Stimulated activated CD8-positive, alpha-beta memory T cell treated with anti-CD3 and anti-CD28 coated beads, Interleukin-15, amount 100 ng/mL, for 48 hours (primary cell): ENCODE data around the gene VAV3.
A peak's percentile ranks its signal among the peaks of the same experiment; 100 is the strongest.

ENCODE experiments used
- DNase-seq, 2 donors: peaks; one replicate each; pipeline ENCODE4 v3.0.0-alpha.2; 2020; ENCODE audit warnings: low read depth in 2 of 2

The VAV3 gene

DNA sequence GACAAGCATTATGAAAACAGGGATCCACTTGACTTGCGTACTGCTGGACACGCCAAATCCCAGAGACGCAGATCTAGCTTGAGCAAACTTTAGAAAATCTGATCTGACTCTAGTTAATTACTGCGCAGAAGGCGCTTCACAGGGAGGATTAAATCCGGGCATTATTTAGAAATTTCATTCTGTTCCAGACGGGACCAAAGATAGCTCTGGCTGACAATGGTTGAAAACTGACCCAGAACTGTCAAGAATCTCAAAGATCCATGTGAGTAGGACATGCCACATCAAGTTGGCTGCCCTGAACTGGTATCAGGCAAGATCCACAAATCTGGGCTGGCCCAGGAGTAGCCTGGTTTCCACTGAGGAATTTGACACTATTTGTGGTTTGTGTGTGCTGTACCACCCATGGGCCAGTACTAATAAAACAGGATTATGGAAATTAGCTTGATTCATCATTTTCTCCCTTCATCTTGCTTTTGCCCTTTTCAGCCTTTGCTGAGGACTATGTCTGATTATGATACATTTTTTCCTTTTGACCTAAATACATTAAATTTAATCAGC lies 171.0 kb downstream of the VAV3 start:
- no peak for DNase-seq

DNA sequence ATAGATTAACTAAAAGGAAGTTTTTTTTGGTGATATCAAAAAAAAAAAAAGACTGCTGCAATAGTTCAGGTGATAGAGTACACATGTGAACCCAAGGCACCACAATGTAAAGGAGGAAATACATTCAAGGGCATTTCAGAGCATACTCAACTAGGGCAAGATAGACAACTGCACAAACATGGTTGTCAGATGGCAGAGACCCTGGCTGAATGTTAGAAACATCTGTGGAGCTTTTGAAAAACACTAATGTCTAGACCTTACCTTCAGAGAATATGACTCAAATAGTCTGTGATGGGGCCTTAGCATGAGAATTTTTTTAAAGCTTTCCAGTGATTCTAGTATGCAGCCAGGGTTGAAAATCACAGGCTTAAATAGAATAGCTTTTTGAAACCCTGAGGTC lies 173.6 kb downstream of the VAV3 start:
- no peak for DNase-seq

DNA sequence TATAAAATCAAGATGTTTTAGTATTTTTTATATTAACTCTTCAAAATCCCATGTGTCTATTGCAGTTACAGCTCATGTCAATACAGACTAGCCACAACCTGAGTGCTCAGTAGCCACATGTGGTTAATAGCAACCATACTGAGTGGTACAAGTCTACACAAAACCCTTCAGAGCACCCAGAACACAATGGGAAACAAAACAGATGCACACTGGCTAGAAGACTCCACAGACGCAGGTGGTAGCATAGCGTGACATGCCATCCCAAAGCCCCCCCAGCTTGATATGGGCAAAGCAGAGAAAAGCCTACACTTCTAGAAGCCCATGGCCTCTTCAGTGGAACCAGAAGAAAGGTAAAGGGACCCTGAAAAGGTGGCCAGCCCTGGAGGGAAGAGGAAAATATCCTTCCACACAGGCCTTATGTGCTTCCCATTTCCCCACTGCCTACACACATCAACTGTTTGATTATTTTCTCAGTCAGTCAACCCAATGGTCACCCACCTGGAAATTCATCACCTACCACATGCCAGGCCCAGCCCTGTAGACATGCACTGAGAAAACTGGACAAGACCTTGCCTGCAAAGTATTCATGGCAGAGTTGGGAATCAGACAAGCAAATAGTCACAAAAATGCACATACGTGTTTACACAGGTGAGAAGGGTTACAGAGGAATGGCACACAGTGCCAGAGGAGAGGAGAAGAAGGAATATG lies 175.0 kb downstream of the VAV3 start:
- no peak for DNase-seq

DNA sequence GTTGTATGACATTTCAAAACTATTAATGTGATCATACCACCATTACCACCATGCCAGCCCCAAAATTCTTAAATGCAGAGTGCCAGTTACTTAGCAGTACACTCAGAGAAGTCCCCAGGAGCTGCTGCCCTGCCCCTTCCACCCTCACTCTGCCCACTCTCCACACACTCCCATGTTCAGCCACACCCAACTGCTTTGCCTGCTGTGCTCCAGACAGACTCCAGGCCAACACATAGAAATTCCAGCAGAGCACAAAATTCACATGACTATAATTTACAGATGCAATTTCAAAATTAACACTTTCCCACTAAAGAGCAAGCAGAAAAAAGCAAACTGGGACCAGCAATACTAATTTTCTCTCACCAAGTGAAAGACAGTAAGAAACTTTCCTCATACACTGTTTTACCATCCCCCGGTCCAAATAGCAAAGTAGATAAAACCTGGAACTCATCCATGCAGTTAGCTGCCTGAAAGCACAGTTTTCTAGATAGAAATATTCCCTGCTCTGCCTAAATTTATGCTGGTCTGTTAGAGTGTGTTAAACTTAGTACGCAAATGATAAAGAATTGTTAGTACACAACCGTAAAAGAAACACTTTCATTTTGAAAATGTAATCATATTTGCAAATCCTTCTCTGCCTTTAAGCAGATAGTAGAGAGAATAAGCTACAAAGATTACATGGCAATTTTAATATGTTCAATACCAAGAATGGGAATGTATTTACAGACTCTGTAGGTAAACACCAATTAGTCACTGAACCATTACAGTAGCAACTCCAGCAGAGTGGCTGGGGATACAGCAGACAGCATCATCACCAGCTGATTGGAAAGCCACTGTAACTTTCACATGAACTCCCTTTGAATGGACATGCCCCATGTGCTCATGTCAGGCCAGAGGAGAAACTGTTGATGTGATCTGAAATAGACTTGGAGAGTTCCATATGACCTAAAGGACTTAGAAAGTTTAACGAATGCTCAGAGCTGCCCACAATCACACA lies 176.5 kb downstream of the VAV3 start:
- DNase-seq: no peak

DNA sequence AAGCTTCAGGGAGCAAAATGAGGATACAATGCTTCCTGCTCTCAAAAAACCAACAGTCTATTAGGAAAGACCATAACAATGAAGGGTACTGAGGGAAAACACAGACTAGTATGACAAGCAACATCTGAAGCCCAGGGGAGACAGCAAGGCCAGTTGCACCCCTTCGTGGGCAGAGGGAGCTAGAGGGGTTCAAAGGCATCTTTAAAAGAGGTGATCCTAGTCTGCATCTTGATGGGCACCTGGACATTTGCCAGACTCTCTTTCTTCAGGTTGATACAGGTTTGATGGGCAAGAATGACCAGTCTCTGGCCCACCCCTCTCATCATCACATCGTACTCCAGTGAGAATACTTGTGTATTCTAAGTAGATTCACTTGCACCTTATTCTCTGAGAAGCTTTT lies 177.7 kb downstream of the VAV3 start:
- peak in 1 of 2 donors; percentile 4 for DNase-seq

DNA sequence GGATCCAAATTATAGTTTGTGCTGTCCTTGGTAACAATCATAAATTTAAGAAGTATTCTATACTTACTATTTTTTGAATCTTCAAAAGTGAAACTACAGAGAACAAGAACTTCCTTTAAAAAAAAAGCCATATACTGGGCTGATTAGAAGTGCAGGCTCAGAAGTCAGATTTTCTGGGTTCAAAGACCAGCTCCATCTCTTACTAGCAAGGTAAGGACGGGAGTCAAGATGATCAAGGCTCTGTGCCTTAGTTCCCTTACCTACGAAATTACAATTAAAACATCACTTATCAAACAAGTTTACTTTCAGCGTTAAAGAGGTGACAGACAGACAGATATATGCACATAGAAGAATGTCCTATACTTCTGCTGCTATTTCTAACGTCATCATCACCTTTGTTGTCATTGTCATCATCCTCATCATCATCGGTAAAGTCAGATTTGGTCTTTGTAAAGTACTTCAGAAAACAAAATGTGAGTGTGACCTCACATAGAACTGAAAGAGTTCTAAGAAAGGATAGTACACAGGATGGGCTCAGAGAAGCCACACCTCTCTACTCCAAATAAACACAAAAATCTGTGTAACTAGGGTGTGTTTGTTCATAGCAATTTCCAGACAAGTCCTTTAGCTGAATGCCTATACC lies 178.7 kb downstream of the VAV3 start:
- no peak for DNase-seq

DNA sequence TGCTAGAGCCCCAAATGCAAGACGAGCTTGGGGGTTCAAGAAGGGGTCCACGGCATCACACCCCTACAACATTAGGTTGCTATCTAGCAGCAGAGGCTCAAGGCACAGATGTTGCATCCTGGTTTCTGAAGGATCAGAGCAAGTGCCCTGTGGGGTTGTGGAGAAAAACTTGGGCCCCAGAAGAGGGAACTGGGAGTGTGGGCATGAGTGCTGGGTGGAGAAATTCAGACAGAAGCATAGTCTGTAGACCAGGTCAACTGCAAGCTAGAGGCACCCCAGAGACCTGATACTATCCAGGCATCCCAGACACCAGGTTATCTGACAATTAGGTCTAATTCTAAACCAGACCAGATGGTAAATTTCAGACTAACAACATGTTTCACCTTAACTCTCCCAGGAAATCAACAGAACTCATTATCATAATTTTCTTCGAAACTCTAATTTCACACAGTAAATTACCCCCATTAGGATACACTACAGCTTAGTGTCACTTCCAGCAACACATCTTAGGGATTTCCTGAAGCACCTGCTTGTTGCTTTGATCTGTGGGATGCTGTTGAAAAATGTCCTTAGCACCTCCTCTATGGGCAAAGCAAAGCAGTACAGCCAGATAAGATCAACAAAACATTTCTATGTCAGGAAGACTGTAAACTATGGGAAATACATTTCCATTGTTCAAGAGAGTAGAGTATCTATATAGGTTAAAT lies 179.3 kb downstream of the VAV3 start:
- no peak for DNase-seq

DNA sequence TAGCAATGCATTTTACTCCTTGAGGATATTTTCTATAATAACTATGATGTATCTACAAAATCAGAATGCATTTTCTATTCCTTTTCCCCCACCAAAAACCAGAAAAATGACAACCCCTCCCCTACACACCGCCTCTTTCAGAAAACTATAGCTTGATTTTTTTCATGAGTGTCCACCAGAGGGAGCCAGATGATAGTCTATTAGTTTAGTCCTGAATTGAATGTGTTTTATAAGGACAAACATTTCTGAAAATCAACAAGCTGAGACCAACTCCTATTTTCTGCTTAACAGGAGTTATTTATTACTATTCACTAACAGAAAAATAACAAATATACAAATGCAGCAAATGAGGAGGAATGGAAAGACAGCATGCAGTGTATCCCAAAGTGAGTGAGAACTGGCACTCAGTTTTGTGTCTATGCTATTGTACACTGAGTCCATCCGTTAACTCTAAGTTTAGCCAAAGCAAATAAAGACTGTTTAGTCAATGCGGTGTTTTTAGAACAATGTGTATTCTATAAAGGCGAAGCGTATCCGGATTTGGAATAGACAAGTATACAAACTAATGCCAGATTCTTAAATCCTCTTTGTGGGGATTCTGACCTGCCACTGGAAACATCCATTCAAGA lies 182.6 kb downstream of the VAV3 start:
- no peak for DNase-seq

DNA sequence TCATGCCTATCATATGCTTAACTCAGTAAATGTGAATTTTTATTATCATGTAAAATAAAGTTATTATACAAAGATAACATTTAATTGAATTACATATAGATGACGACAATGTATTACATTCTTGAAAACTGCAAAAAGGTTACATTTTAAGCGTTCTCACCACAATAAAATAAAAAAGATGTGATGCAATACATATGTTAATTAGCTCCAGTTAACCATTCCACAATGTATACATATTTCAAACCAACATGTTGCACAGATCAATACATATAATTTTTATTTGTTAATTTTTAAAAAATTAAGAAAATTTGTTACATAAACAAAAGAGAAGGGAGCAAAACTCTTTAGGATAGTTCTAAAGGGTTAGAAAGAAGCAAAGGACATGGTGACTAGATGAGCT lies 183.7 kb downstream of the VAV3 start:
- no peak for DNase-seq

DNA sequence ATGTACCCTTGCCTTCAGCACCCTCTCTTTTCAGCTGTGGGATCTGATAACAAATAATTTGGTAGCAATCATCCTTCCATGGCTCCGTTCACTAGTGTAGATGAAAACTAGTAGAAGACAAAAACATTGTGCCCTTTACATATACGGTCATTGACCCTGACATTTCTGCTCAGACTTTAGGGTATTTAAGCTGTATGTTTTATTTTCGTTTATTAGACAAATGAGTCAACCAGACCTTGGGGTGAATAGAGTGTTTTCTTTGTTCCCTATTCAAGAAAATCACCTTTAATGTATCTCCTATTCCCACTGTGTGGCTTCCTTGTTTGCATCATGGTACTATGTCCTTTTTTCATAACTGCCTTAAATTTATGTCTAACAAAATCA lies 187.3 kb downstream of the VAV3 start:
- DNase-seq: no peak

DNA sequence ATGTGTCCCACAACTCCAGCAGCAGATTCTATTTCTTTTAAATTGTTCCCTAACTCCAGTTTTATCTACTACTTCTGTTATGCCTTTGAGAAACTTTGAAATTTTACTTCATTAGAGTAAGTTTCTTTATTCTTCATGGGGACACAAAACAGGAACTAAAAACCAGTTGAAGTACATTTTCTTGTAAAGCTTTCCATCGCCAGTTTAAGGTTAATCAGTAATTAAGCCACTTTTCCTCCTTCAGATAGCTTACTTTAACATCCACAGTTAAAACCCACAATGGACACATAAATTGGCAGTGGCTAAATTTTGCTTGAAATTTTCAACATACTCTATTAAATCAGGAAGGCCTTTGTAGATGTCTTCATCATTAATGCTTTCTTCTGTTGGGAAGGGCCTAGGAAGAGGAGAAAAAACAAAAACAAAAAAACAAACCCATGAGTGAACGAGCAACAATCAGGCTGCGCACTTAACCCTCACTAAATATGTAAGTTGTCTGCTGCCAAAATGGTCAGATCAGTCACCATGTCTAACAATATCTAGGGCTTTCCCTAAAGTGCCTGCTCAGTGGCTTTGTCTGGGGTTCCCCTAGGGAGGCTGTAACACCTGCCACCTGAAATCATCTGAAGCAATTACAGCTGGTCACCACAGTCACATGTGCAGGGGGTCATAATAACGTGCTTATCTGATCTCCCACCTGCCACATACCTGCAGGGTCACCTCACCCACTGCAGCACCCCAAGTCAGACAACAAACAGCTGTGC lies 187.9 kb downstream of the VAV3 start:
- no peak for DNase-seq

DNA sequence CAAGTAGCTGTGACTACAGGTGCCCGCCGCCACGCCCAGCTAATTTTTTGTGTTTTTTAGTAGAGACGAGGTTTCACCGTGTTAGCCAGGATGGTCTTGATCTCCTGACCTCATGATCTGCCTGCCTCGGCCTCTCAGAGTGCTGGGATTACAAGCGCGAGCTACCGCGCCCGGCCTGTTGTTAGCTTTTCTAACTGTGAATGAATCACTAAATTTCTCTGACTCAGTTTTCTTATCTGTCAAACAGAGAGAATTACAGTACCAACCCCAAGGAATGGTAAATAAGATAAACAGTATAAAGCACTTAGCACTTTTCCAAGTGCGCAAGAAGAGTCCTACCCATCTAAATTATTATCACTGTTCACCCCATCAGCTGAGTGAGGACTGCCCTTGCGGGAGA lies 193.6 kb downstream of the VAV3 start:
- no peak for DNase-seq

DNA sequence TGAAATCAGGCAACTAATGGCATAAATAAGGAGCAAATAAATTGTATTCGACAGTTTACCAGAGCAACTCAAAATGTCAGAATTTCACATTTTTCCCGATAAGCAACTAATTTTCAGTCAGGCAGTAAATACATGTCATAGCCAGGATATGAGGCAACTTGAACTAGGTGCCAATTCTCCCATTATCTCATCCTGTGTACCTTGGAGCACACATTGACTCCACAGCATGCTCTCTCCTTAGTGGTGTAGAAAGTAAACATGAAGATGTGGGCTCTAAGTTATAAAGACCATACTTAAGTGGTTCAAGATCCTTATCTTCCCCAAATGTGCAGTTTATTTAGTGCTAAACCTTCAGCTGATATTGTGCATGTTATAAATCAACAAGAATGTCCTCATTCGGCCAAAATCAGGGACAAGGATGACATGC lies 197.8 kb downstream of the VAV3 start:
- DNase-seq: no peak

DNA sequence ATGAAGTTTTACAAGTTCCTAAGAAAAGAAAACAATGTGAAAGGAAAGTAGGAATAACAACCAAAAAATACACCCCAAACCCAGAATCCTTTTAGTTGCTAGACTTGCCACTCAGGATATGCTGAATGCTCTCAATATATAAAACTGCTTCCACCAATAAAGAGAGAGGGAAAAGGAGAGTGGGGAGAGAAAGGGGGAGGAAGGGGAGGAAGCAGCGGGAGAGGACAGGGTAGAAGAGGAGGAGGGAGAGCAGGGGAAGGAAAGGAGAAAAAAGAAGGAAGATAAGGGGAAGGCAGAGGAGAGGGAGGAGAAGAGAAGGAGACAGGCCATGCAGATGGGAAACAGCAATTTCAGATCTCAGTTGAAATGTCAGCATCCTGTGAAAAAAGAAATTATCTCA lies 198.4 kb downstream of the VAV3 start:
- DNase-seq: no peak

DNA sequence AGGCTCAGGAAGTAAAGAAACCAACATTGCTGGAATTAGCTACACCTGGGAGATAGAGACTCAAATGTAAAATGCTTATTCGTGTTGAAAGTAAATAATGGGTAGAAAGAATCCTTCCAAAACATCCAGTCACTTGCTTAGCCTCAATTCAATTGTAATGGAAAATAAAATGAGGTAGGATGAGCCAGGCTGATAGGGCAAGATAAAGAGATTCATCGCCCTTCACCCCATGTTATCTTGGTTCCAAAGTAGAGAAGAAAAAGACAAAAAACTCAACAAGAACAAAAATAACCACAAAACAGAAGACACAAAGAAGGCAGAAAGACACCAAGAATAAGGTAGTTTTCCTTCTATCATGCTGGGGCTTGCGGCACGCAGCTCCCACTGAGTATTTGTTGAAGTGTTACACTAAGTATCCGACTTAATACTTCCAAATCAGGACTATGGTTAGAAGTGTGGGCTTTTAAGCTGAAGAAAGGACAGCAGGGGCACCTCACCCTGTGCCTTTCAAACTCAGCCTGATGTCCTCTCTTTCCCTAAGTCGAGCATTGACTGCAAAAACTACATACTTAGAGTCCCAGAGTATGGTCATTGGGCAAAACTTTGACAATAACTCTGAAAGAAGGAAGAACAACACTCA lies 202.1 kb downstream of the VAV3 start:
- DNase-seq: no peak

DNA sequence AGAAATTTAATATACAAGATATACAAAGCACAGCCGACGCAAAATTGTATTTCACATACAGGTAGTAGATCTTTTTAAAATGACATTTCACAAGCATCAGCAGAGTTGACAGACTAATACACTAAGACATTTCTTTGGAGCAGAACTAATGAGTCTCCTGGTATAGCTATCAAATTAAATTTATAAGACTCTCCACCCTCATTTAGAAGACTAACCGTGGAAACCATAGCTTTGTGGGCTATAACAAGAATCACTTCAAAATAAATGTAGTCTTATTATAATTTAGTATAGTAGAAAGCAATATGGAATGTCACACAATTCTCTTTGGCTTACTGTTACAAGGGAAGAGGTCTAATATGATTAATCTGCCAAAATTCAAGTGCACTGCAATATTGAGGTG lies 204.9 kb downstream of the VAV3 start:
- DNase-seq: no peak

DNA sequence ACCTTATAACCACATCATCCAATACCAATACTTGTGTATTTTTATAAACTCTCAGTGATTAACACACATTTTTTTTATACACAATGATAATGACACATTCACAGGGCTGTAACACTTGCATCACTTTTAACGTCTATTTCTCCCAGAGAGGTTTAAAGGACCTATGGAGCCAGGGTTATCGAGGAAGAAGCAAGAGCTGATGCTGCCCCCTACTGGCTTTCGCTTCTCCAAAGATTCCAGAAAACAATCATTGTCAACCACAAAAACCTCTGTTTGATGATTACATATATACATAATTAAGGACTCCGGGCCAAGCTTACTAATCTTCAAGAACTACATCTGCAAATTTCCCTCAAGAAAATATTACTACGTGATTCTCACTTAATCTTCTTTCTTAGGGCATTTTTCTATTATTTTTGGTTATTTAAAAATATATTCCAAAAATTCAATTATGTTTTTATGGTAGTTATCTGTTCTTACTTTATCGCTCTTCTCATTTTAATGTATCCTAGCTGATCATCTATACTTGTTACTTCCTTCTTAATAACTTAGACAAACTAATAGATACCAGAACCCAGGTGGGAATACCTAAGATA lies 214.5 kb downstream of the VAV3 start:
- peak; percentile 4 to 15 for DNase-seq

DNA sequence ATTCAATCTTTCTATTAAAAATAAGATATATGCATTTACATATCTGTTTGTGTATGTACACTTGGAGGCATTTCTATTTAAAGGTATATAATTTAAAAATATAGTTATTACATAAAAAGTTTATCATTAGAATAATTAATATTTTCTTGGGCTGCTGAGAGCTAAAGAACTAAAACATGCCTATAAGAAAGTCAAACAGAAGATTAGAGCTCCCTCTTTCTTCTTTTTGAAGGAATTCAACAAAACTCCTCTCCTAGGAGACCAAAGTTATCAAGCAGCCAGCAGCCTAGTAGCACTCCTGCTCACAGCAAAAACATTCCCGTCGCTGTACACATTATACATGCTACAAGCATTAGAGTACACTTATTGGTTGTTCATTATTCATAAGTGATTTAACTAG lies 216.4 kb downstream of the VAV3 start:
- DNase-seq: no peak

DNA sequence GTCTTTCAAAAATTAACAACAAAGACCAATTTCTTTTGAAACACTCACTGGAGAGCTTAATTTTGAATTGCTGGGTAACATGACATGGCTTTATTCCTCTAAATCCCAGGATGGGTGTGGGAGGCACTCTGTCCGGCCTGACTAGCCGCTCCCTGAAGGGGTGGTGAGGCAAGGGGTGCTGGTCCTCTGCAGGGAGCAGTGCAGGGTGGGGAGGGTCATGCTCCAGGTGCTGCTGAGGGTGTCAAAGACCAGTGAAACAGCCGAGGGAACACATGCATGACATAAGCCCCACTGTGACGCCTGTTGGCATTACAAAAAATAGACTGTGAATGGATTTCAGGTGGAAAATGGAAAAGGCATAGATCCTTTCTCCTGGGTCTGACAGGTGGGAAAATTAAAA lies 223.7 kb downstream of the VAV3 start:
- DNase-seq: no peak
